Measurements from ENCODE around the gene ABHD17C. TPM values are rescaled to one million over a fixed set of nuclear protein-coding genes. Genes with fewer than 3 reads are reported as not detected.

ABHD17C gene
- total and polyA plus RNA-seq, 2 experiments from 2014 or later: 11.3 to 23.8 TPM

- H2AFZ ChIP-seq: 0 out of 2 replicates have a peak overlapping the region, but pooled peaks have one; percentile 23
- DNase-seq (ENCODE audit: low spot score) (no peak), ATAC-seq (no peak)
- H3K4me2 ChIP-seq: no peak overlapping the region
- H3K4me3 ChIP-seq: no peak overlapping the region
- H3K36me3 ChIP-seq (ENCODE audit: insufficient read depth): no peaks in the 10 kb centered on the region
- H3K4me3 Mint-ChIP-seq: no peak overlapping the region
- no peaks in the 10 kb centered on the region for H3K4me1 Mint-ChIP-seq
- H3K27me3 ChIP-seq (ENCODE audit: insufficient read depth): no peaks in the 10 kb centered on the region
- no peaks in the 10 kb centered on the region for H3K36me3 Mint-ChIP-seq (ENCODE audit: low read depth)
- no peaks in the 10 kb centered on the region for H4K20me1 ChIP-seq (replicated peaks; ENCODE audit: insufficient read depth)
- H3K9me2 ChIP-seq (ENCODE audit: insufficient read depth): no peaks in the 10 kb centered on the region; the same call in 1 of the 2 replicates
- no peaks in the 10 kb centered on the region for H3K27me3 Mint-ChIP-seq (ENCODE audit: insufficient read depth, low read depth, poor library complexity)
- TF ChIP-seq CREB1 (CRISPR knock-in tag; IDR thresholded peaks at IDR 0.05; ENCODE audit: low read depth) (no peak), POLR2AphosphoS5 (IDR thresholded peaks at IDR 0.05; ENCODE audit: low read depth) (no peak), JUNB (IDR thresholded peaks at IDR 0.05; ENCODE audit: unreplicated experiment) (no peak), ZNF114 (CRISPR knock-in tag; IDR thresholded peaks at IDR 0.05) (no peak), EZH2 (IDR thresholded peaks at IDR 0.05; ENCODE audit: low read depth, unreplicated experiment) (no peak), ETS1 (IDR thresholded peaks at IDR 0.05) (no peak), ZNF331 (CRISPR knock-in tag; IDR thresholded peaks at IDR 0.05; ENCODE audit: low read depth) (no peak), STAT1 (IDR thresholded peaks at IDR 0.05; ENCODE audit: unreplicated experiment) (no peak), EZH2phosphoT487 (IDR thresholded peaks at IDR 0.05; ENCODE audit: unreplicated experiment) (no peak), CTCF (conservative IDR thresholded peaks at IDR 0.05; ENCODE audit: low read depth in 2 of 2) (no peak), NANOG (IDR thresholded peaks at IDR 0.05; ENCODE audit: borderline replicate concordance) (no peak)
- TF ChIP-seq, protein P1, sequence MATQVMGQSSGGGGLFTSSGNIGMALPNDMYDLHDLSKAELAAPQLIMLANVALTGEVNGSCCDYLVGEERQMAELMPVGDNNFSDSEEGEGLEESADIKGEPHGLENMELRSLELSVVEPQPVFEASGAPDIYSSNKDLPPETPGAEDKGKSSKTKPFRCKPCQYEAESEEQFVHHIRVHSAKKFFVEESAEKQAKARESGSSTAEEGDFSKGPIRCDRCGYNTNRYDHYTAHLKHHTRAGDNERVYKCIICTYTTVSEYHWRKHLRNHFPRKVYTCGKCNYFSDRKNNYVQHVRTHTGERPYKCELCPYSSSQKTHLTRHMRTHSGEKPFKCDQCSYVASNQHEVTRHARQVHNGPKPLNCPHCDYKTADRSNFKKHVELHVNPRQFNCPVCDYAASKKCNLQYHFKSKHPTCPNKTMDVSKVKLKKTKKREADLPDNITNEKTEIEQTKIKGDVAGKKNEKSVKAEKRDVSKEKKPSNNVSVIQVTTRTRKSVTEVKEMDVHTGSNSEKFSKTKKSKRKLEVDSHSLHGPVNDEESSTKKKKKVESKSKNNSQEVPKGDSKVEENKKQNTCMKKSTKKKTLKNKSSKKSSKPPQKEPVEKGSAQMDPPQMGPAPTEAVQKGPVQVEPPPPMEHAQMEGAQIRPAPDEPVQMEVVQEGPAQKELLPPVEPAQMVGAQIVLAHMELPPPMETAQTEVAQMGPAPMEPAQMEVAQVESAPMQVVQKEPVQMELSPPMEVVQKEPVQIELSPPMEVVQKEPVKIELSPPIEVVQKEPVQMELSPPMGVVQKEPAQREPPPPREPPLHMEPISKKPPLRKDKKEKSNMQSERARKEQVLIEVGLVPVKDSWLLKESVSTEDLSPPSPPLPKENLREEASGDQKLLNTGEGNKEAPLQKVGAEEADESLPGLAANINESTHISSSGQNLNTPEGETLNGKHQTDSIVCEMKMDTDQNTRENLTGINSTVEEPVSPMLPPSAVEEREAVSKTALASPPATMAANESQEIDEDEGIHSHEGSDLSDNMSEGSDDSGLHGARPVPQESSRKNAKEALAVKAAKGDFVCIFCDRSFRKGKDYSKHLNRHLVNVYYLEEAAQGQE (IDR thresholded peaks at IDR 0.05; ENCODE audit: unreplicated experiment): no peak
- TF ChIP-seq, protein P2, sequence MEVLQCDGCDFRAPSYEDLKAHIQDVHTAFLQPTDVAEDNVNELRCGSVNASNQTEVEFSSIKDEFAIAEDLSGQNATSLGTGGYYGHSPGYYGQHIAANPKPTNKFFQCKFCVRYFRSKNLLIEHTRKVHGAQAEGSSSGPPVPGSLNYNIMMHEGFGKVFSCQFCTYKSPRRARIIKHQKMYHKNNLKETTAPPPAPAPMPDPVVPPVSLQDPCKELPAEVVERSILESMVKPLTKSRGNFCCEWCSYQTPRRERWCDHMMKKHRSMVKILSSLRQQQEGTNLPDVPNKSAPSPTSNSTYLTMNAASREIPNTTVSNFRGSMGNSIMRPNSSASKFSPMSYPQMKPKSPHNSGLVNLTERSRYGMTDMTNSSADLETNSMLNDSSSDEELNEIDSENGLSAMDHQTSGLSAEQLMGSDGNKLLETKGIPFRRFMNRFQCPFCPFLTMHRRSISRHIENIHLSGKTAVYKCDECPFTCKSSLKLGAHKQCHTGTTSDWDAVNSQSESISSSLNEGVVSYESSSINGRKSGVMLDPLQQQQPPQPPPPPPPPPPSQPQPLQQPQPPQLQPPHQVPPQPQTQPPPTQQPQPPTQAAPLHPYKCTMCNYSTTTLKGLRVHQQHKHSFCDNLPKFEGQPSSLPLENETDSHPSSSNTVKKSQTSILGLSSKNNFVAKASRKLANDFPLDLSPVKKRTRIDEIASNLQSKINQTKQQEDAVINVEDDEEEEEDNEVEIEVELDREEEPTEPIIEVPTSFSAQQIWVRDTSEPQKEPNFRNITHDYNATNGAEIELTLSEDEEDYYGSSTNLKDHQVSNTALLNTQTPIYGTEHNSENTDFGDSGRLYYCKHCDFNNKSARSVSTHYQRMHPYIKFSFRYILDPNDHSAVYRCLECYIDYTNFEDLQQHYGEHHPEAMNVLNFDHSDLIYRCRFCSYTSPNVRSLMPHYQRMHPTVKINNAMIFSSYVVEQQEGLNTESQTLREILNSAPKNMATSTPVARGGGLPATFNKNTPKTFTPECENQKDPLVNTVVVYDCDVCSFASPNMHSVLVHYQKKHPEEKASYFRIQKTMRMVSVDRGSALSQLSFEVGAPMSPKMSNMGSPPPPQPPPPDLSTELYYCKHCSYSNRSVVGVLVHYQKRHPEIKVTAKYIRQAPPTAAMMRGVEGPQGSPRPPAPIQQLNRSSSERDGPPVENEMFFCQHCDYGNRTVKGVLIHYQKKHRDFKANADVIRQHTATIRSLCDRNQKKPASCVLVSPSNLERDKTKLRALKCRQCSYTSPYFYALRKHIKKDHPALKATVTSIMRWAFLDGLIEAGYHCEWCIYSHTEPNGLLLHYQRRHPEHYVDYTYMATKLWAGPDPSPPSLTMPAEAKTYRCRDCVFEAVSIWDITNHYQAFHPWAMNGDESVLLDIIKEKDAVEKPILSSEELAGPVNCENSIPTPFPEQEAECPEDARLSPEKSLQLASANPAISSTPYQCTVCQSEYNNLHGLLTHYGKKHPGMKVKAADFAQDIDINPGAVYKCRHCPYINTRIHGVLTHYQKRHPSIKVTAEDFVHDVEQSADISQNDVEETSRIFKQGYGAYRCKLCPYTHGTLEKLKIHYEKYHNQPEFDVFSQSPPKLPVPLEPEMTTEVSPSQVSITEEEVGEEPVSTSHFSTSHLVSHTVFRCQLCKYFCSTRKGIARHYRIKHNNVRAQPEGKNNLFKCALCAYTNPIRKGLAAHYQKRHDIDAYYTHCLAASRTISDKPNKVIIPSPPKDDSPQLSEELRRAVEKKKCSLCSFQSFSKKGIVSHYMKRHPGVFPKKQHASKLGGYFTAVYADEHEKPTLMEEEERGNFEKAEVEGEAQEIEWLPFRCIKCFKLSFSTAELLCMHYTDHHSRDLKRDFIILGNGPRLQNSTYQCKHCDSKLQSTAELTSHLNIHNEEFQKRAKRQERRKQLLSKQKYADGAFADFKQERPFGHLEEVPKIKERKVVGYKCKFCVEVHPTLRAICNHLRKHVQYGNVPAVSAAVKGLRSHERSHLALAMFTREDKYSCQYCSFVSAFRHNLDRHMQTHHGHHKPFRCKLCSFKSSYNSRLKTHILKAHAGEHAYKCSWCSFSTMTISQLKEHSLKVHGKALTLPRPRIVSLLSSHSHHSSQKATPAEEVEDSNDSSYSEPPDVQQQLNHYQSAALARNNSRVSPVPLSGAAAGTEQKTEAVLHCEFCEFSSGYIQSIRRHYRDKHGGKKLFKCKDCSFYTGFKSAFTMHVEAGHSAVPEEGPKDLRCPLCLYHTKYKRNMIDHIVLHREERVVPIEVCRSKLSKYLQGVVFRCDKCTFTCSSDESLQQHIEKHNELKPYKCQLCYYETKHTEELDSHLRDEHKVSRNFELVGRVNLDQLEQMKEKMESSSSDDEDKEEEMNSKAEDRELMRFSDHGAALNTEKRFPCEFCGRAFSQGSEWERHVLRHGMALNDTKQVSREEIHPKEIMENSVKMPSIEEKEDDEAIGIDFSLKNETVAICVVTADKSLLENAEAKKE (CRISPR knock-in tag; IDR thresholded peaks at IDR 0.05): no peak
- no peaks in the 10 kb centered on the region for H3K4me1 ChIP-seq (ENCODE audit: insufficient read depth)
- H3K27ac Mint-ChIP-seq: no peak overlapping the region
- H3K27ac ChIP-seq (ENCODE audit: low read depth): no peak overlapping the region
- H3K9me3 Mint-ChIP-seq: no peaks in the 10 kb centered on the region
- H3F3A ChIP-seq (replicated peaks; ENCODE audit: low read depth): no peaks in the 10 kb centered on the region
- no peaks in the 10 kb centered on the region for H3K79me2 ChIP-seq (replicated peaks; ENCODE audit: insufficient read depth)
Observed at GRCh38 chr15:80798911-80799310, 103.8 kb downstream of the ABHD17C start.
